ENCODE data around the gene QKI.
"Not testable (repeated sequence)": the region's sequence is repeated elsewhere in the genome, so short reads cannot be mapped to it uniquely, and the experiment has no call there.

QKI gene

GRCh38 chr6:163414117-163414945 lies at the start of gene QKI:
Gene QKI (plus strand): TSS chr6:163414718. CDS start chr6:163415194, 476 bp downstream.
- peak; percentile 60 to 70 for DNase-seq (ENCODE audit: low read depth in 2 of 2)

GRCh38 chr6:163366288-163366687 lies 48.2 kb upstream of the QKI start:
- no peak for DNase-seq (ENCODE audit: low read depth in 2 of 2)

GRCh38 chr6:163367497-163368183 lies 46.9 kb upstream of the QKI start:
- no peak for DNase-seq (ENCODE audit: low read depth in 2 of 2)

GRCh38 chr6:163369141-163369540 lies 45.4 kb upstream of the QKI start:
- DNase-seq (ENCODE audit: low read depth in 2 of 2) = no peak

GRCh38 chr6:163369628-163370365 lies 44.7 kb upstream of the QKI start:
- DNase-seq (ENCODE audit: low read depth in 2 of 2) = no peak

GRCh38 chr6:163370464-163371117 lies 43.9 kb upstream of the QKI start:
- DNase-seq (ENCODE audit: low read depth in 2 of 2) = no peak

GRCh38 chr6:163371129-163371528 lies 43.4 kb upstream of the QKI start:
- no peak for DNase-seq (ENCODE audit: low read depth in 2 of 2)

GRCh38 chr6:163373240-163373639 lies 41.3 kb upstream of the QKI start:
- no peak for DNase-seq (ENCODE audit: low read depth in 2 of 2)

- no peak for DNase-seq (ENCODE audit: low read depth in 2 of 2)
Measured at GRCh38 chr6:163375361-163375760, 39.2 kb upstream of the QKI start.

GRCh38 chr6:163376187-163376586 lies 38.3 kb upstream of the QKI start:
- no peak for DNase-seq (ENCODE audit: low read depth in 2 of 2)

- DNase-seq (ENCODE audit: low read depth in 2 of 2) = no peak
Measured at GRCh38 chr6:163377561-163377960, 37.0 kb upstream of the QKI start.

GRCh38 chr6:163380216-163380615 lies 34.3 kb upstream of the QKI start:
- DNase-seq (ENCODE audit: low read depth in 2 of 2) = no peak

GRCh38 chr6:163381118-163381756 lies 33.3 kb upstream of the QKI start:
- DNase-seq (ENCODE audit: low read depth in 2 of 2) = no peak

GRCh38 chr6:163383396-163383795 lies 31.1 kb upstream of the QKI start:
- DNase-seq (ENCODE audit: low read depth in 2 of 2) = not testable (repeated sequence)

- no peak for DNase-seq (ENCODE audit: low read depth in 2 of 2)
Measured at GRCh38 chr6:163383912-163384311, 30.6 kb upstream of the QKI start.

- DNase-seq (ENCODE audit: low read depth in 2 of 2) = no peak
Measured at GRCh38 chr6:163384510-163384909, 30.0 kb upstream of the QKI start.

- not testable (repeated sequence) for DNase-seq (ENCODE audit: low read depth in 2 of 2)
Measured at GRCh38 chr6:163385503-163385902, 29.0 kb upstream of the QKI start.

GRCh38 chr6:163386329-163386908 lies 28.1 kb upstream of the QKI start:
- DNase-seq (ENCODE audit: low read depth in 2 of 2) = no peak

GRCh38 chr6:163387317-163387716 lies 27.2 kb upstream of the QKI start:
- no peak for DNase-seq (ENCODE audit: low read depth in 2 of 2)

GRCh38 chr6:163389354-163389753 lies 25.2 kb upstream of the QKI start:
- DNase-seq (ENCODE audit: low read depth in 2 of 2) = no peak

GRCh38 chr6:163390770-163391169 lies 23.7 kb upstream of the QKI start:
- no peak for DNase-seq (ENCODE audit: low read depth in 2 of 2)
